Measurements from ENCODE around the gene CHST15. TPM values are rescaled to one million over a fixed set of nuclear protein-coding genes. Genes with fewer than 3 reads are reported as not detected.

CHST15 gene
- total and polyA plus RNA-seq, 2 of the 8 experiments (the other 6 are each of a cell fraction or from before 2014, with no cell fraction given): 8.8 to 9.1 TPM

- Histone ChIP-seq H3K18ac (ENCODE audit: extremely low read depth, low read length) (no peak overlapping the region), H4K91ac (replicated peaks; ENCODE audit: insufficient read length, low read length) (no peak overlapping the region), H3K79me2 (ENCODE audit: control insufficient read depth in 1 of 2, insufficient read depth in 2 of 2, low read length in 2 of 2) (peaks cover 0 to 9% of the 10 kb centered on the region in 2 experiments; a peak in 1 of 4 replicates), H3K23me2 (ENCODE audit: low read depth, low read length) (peaks cover 17% of the 10 kb centered on the region; the same call in 1 of the 2 replicates), H3K79me1 (ENCODE audit: low read depth, low read length) (no peaks in the 10 kb centered on the region), H3K4me3 (ENCODE audit: extremely low read depth in 1 of 4, insufficient read depth in 2 of 4, low read depth in 3 of 4, low read length in 4 of 4) (no peak overlapping the region), H3K4me2 (ENCODE audit: insufficient read depth in 1 of 2, low read depth in 2 of 2, low read length in 2 of 2) (no peak overlapping the region), H2AK5ac (ENCODE audit: low read depth, low read length) (no peak overlapping the region), H3K4ac (replicated peaks; ENCODE audit: insufficient read length, low read depth, low read length) (no peak overlapping the region), H3K27me3 (replicated peaks in 1 of 4; ENCODE audit: control insufficient read depth in 3 of 4, extremely low read depth in 1 of 4, insufficient read depth in 3 of 4, low read length in 3 of 4) (peaks cover 4 to 38% (median 27%) of the 10 kb centered on the region in 4 experiments), H2BK12ac (ENCODE audit: low read depth, low read length) (no peak overlapping the region), H2BK5ac (ENCODE audit: low read depth, low read length) (no peak overlapping the region), H3K27ac (ENCODE audit: low read depth, low read length) (no peak overlapping the region), H3K14ac (ENCODE audit: insufficient read length) (no peak overlapping the region), H2BK20ac (ENCODE audit: low read length) (no peak overlapping the region), H2BK120ac (replicated peaks; ENCODE audit: low read depth, low read length) (no peak overlapping the region), H4K8ac (ENCODE audit: extremely low read depth, insufficient read depth, low read length) (no peak overlapping the region), H3K23ac (ENCODE audit: insufficient read length) (no peak overlapping the region), H3K4me1 (replicated peaks in 1 of 4; ENCODE audit: control insufficient read depth in 3 of 4, insufficient read depth in 4 of 4, low read length in 3 of 4) (peaks cover 3 to 5% (median 3%) of the 10 kb centered on the region in 4 experiments; a peak in 5 of 7 replicates), H3K56ac (replicated peaks; ENCODE audit: insufficient read length, low read depth, low read length) (no peak overlapping the region), H3K36me3 (ENCODE audit: control insufficient read depth in 2 of 4, insufficient read depth in 4 of 4, low read length in 3 of 4) (no peaks in the 10 kb centered on the region), H2AFZ (ENCODE audit: low read length) (no peak overlapping the region), H4K20me1 (replicated peaks in 1 of 2; ENCODE audit: control insufficient read depth in 1 of 2, insufficient read depth in 2 of 2, low read length in 2 of 2) (peaks cover 3 to 10% of the 10 kb centered on the region in 2 experiments), H2BK15ac (ENCODE audit: low read length) (no peak overlapping the region), H3K9ac (replicated peaks in 1 of 4; ENCODE audit: extremely low read depth in 1 of 4, low read depth in 3 of 4, low read length in 3 of 4) (no peak overlapping the region), H4K5ac (ENCODE audit: insufficient read length, low read depth, low read length) (no peak overlapping the region), H3K9me3 (ENCODE audit: insufficient read depth in 2 of 2, low read depth in 1 of 2, low read length in 1 of 2) (no peaks in the 10 kb centered on the region)
- TF ChIP-seq EP300 (IDR thresholded peaks at IDR 0.05; ENCODE audit: borderline replicate concordance in 1 of 2, low read depth in 2 of 2, low read length in 2 of 2) (no peak), HDAC2 (IDR thresholded peaks at IDR 0.05; ENCODE audit: borderline replicate concordance in 1 of 2, low read depth in 2 of 2, low read length in 2 of 2) (no peak), BCL11A (IDR thresholded peaks at IDR 0.05; ENCODE audit: low read depth in 2 of 2, low read length in 2 of 2) (no peak), ATF3 (IDR thresholded peaks at IDR 0.05; ENCODE audit: insufficient read depth, low read depth, low read length) (no peak), KDM4A (IDR thresholded peaks at IDR 0.05; ENCODE audit: low read depth, low read length, severe bottlenecking) (no peak), CHD2 (IDR thresholded peaks at IDR 0.05; ENCODE audit: low read length) (no peak), MAX (IDR thresholded peaks at IDR 0.05) (no peak), TBP (IDR thresholded peaks at IDR 0.05; ENCODE audit: low read depth, low read length) (no peak), SRF (IDR thresholded peaks at IDR 0.05; ENCODE audit: low read depth, low read length) (no peak), ZNF274 (IDR thresholded peaks at IDR 0.05; ENCODE audit: borderline replicate concordance, extremely low read depth, low read length) (no peak), SP2 (IDR thresholded peaks at IDR 0.05; ENCODE audit: low read length) (no peak), BRCA1 (IDR thresholded peaks at IDR 0.05; ENCODE audit: low read depth, low read length) (no peak)
- ChIA-PET CTCF (ENCODE audit: partially characterized antibody) (interaction anchor here (0.6 to 1.5 kb wide), 4 partner anchors 31 to 281 kb away, joined by 3 to 4 read pairs (median 4); no protein-coding TSS in a partner anchor), POLR2A (ENCODE audit: partially characterized antibody) (no interaction called here)
- DNase-seq (ENCODE audit: low read depth in 1 of 2, low spot score in 2 of 2) (no peak), FAIRE-seq (no peak)
- 87% methylated on average over 6 of the region's 6 CpGs; no CpG with 5 or more reads in 1 of the 2 experiments for WGBS, 2 experiments (ENCODE audit: extremely low coverage in 1 of 2, insufficient coverage in 1 of 2, insufficient read length in 1 of 2, insufficient replicate concordance in 2 of 2, low coverage in 1 of 2, low lambda C conversion rate in 2 of 2, missing lambda C conversion rate in 1 of 2)
Measured at GRCh38 chr10:124095096-124095495, 1.7 kb upstream of the CHST15 start.
